Suprapubic skin (tissue), 4 donors: Measurements from ENCODE around the gene CPN2.

Source experiments
- EP300 ChIP-seq: sonication (generic); formaldehyde crosslinking; IDR thresholded peaks from one replicate; pipeline ENCODE4 v1.6.1; 2017; ENCODE audit warnings: antibody characterized with exemption
- POLR2A ChIP-seq, 2 donors: fragments of 450-650 bp; IDR thresholded peaks; one replicate each; pipeline ENCODE4 v1.6.1; 2017; ENCODE audit warnings: antibody characterized with exemption in 2 of 2, mild to moderate bottlenecking in 2 of 2, moderate library complexity in 2 of 2
- POLR2AphosphoS5 ChIP-seq, 3 donors: sonication (generic); formaldehyde crosslinking; IDR thresholded peaks; one replicate each; pipeline ENCODE4 v1.6.1; 2017; ENCODE audit warnings: antibody characterized with exemption in 3 of 3
- TF ChIP-seq, protein P1 (sequence below), 2 donors: fragments of 200-600 bp in 1 of 2; fragments of 450-650 bp in 1 of 2; sonication (generic) in 1 of 2; IDR thresholded peaks; one replicate each; pipeline ENCODE4 v1.5.1; 2016 to 2019; ENCODE audit warnings: antibody characterized with exemption in 2 of 2, mild to moderate bottlenecking in 1 of 2, moderate library complexity in 1 of 2

DNA sequence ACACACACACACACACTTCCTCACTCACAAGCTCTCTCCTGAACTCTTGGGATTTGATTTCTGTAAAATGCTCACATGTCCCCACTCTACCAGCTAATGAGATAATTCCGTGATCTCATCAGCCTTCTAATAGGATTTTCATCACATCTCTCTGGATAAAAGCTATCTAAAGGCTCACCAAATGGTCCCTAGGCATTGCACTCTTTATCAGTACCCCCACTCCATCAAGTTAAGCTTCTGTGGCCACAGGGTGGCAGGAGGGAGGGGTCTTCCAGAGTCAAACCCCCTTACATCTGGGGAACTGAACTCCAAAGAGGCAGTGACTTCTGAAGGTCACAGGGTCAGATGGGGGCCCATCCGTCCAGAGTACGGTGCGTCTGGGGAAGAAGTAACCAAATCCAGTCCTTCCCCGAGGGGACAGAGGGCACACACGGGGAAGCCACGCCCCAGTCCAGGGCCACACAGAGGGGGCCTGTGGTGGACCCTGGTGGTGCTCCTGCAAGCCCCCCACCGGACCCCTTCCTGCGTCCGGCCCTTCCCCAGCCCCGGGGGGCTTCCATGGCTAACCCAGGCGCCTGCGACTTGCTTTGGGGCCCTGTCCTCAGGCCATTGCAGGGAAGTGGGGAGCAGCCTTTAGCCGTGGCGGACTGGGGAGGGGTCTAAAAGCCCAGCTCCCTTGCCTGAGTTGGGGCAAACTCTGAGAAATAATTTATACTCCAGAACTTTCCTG lies 25.5 kb downstream of the CPN2 start:
- TF ChIP-seq POLR2A (IDR thresholded peaks at IDR 0.05), result no peak
- no peak for TF ChIP-seq POLR2AphosphoS5 (IDR thresholded peaks at IDR 0.05)
- TF ChIP-seq, protein P1, sequence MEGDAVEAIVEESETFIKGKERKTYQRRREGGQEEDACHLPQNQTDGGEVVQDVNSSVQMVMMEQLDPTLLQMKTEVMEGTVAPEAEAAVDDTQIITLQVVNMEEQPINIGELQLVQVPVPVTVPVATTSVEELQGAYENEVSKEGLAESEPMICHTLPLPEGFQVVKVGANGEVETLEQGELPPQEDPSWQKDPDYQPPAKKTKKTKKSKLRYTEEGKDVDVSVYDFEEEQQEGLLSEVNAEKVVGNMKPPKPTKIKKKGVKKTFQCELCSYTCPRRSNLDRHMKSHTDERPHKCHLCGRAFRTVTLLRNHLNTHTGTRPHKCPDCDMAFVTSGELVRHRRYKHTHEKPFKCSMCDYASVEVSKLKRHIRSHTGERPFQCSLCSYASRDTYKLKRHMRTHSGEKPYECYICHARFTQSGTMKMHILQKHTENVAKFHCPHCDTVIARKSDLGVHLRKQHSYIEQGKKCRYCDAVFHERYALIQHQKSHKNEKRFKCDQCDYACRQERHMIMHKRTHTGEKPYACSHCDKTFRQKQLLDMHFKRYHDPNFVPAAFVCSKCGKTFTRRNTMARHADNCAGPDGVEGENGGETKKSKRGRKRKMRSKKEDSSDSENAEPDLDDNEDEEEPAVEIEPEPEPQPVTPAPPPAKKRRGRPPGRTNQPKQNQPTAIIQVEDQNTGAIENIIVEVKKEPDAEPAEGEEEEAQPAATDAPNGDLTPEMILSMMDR (IDR thresholded peaks at IDR 0.05), result no peak
- TF ChIP-seq EP300, result no peak
